ENCODE results near the gene GSG1.

Gene GSG1

GRCh38 chr12:13075786-13076570 lies 27.5 kb downstream of the GSG1 start:
- Mint-ChIP-seq H3K4me1 (peaks cover 21% of the 10 kb centered on the region), H3K4me3 (peak overlapping the region in 2 of 3 experiments; percentile 9 to 34), H3K27me3 (ENCODE audit: low read depth) (no peaks in the 10 kb centered on the region), H3K27ac (no peak overlapping the region), H3K9me3 (peaks cover 5% of the 10 kb centered on the region), H3K36me3 (ENCODE audit: low read depth) (peaks cover 57% of the 10 kb centered on the region)
- TF ChIP-seq CTCF (IDR thresholded peaks at IDR 0.05; ENCODE audit: unreplicated experiment in 3 of 3), result no peak

- TF ChIP-seq CTCF (IDR thresholded peaks at IDR 0.05; ENCODE audit: unreplicated experiment in 3 of 3), result no peak
- H3K4me3 Mint-ChIP-seq, result no peak overlapping the region
- H3K4me1 Mint-ChIP-seq, result peaks cover 22% of the 10 kb centered on the region
- no peak overlapping the region for H3K27ac Mint-ChIP-seq
- peaks cover 48% of the 10 kb centered on the region for H3K36me3 Mint-ChIP-seq (ENCODE audit: low read depth)
- H3K27me3 Mint-ChIP-seq (ENCODE audit: low read depth), result no peaks in the 10 kb centered on the region
- peaks cover 5% of the 10 kb centered on the region for H3K9me3 Mint-ChIP-seq
Observed at GRCh38 chr12:13075118-13075480, 28.4 kb downstream of the GSG1 start.

- H3K4me1 Mint-ChIP-seq, result peaks cover 25% of the 10 kb centered on the region
Observed at GRCh38 chr12:13074396-13075117, 28.9 kb downstream of the GSG1 start.

GRCh38 chr12:13073173-13073572 lies 30.3 kb downstream of the GSG1 start:
- H3K27ac Mint-ChIP-seq, result no peak overlapping the region
- peaks cover 39% of the 10 kb centered on the region for H3K36me3 Mint-ChIP-seq (ENCODE audit: low read depth)
- peaks cover under 1% of the 10 kb centered on the region for H3K9me3 Mint-ChIP-seq
- no peak for TF ChIP-seq CTCF (IDR thresholded peaks at IDR 0.05; ENCODE audit: unreplicated experiment in 3 of 3)
- peaks cover 35% of the 10 kb centered on the region for H3K4me1 Mint-ChIP-seq
- H3K27me3 Mint-ChIP-seq (ENCODE audit: low read depth), result no peaks in the 10 kb centered on the region
- no peak overlapping the region for H3K4me3 Mint-ChIP-seq

More at GRCh38 chr12:13074396-13075117, 28.9 kb downstream of the GSG1 start:
- no peak for TF ChIP-seq CTCF (IDR thresholded peaks at IDR 0.05; ENCODE audit: unreplicated experiment in 3 of 3)
- no peak overlapping the region for H3K4me3 Mint-ChIP-seq
- H3K36me3 Mint-ChIP-seq (ENCODE audit: low read depth), result peaks cover 43% of the 10 kb centered on the region
- H3K27me3 Mint-ChIP-seq (ENCODE audit: low read depth), result no peaks in the 10 kb centered on the region
- no peak overlapping the region for H3K27ac Mint-ChIP-seq
- peaks cover 3% of the 10 kb centered on the region for H3K9me3 Mint-ChIP-seq

- H3K27me3 Mint-ChIP-seq (ENCODE audit: low read depth), result no peaks in the 10 kb centered on the region
- H3K27ac Mint-ChIP-seq, result peak overlapping the region in 2 of 3 experiments; percentile 20 to 40
- TF ChIP-seq CTCF (IDR thresholded peaks at IDR 0.05; ENCODE audit: unreplicated experiment in 3 of 3), result no peak
- H3K4me3 Mint-ChIP-seq, result no peak overlapping the region
- peaks cover 40% of the 10 kb centered on the region for H3K36me3 Mint-ChIP-seq (ENCODE audit: low read depth)
- H3K4me1 Mint-ChIP-seq, result peaks cover 35% of the 10 kb centered on the region
- no peaks in the 10 kb centered on the region for H3K9me3 Mint-ChIP-seq
Observed at GRCh38 chr12:13071305-13072280, 31.9 kb downstream of the GSG1 start.

Data from nephron (organoid).